GM12878 (cell line): Measurements from ENCODE around the gene PLA2G3. TPM values are rescaled to one million over a fixed set of nuclear protein-coding genes. Genes with fewer than 3 reads are reported as not detected.
"Not testable (repeated sequence)": the region's sequence is repeated elsewhere in the genome, so short reads cannot be mapped to it uniquely, and the experiment has no call there.

ENCODE experiments used
- ATAC-seq: fragments of 200-7000 bp; cut with Tn5 transposase; 3 replicates; pipeline ENCODE4 v1.9.1; 2020; ENCODE audit warnings: mild to moderate bottlenecking, moderate library complexity
- BruUV-seq: library from RNA; stranded (reverse); fragments of 400-500 nt; replicated peaks from 2 replicates; lab custom pipeline; 2021; lab: Mats Ljungman, UMichigan
- CTCF ChIA-PET: fragments of 300-600 bp; sonication (Branson Sonifier 250); formaldehyde crosslinking; extraction: SDS; loops from one replicate; lab custom pipeline; 2021; ENCODE audit warnings: inconsistent platforms; lab: Yijun Ruan, JAX
- POLR2A ChIA-PET: fragments of 350-600 bp; formaldehyde crosslinking; extraction: SDS; loops from one replicate; lab custom pipeline; 2021; ENCODE audit warnings: inconsistent platforms; lab: Charles Lee
- RAD21 ChIA-PET: fragments of 300-600 bp; sonication (Branson Sonifier 250); formaldehyde crosslinking; loops from one replicate; lab custom pipeline; 2023; ENCODE audit warnings: antibody characterized with exemption; ENCODE audit not compliant: unreplicated experiment; lab: Charles Lee
- SMC1A ChIA-PET: fragments of 300-600 bp; sonication (Branson Sonifier 250); formaldehyde crosslinking; loops from one replicate; lab custom pipeline; 2023; ENCODE audit not compliant: unreplicated experiment, uncharacterized antibody; lab: Charles Lee
- DNase-seq: peaks from one replicate; pipeline ENCODE4 v3.0.0-alpha.2; 2011; ENCODE audit warnings: low read depth, low spot score
- FAIRE-seq: peaks from 3 replicates; lab custom pipeline; 2011; peaks lifted over from hg19 to GRCh38; lab: Jason Lieb, UNC
- H2AFZ ChIP-seq: 2 replicates; pipeline ENCODE4 v1.6.0; 2011; ENCODE audit warnings: low read depth, low read length, control low read depth; ENCODE audit not compliant: control insufficient read depth
- H3K27ac ChIP-seq: 2 replicates; pipeline ENCODE4 v1.5.1; 2011; ENCODE audit warnings: control low read depth; ENCODE audit not compliant: control insufficient read depth, insufficient read depth
- H3K27me3 ChIP-seq, 2 experiments: replicated peaks in 1 of 2; 2 replicates each; pipeline versions ENCODE4 v1.6.0 to v1.6.1; 2011; ENCODE audit warnings: low read length in 1 of 2; ENCODE audit not compliant: control insufficient read depth in 2 of 2, insufficient read depth in 2 of 2
- H3K36me3 ChIP-seq, 2 experiments: 2 replicates each; pipeline ENCODE4 v1.5.1; 2011; ENCODE audit warnings: low read length in 1 of 2; ENCODE audit not compliant: control insufficient read depth in 2 of 2, insufficient read depth in 2 of 2
- H3K4me1 ChIP-seq: 2 replicates; pipeline ENCODE4 v1.6.1; 2011; ENCODE audit warnings: mild to moderate bottlenecking, low read length, moderate library complexity, mixed read lengths; ENCODE audit not compliant: control insufficient read depth, insufficient read depth
- H3K4me2 ChIP-seq: 2 replicates; pipeline ENCODE4 v1.6.0; 2011; ENCODE audit warnings: control low read depth; ENCODE audit not compliant: control insufficient read depth, insufficient read depth
- H3K4me3 ChIP-seq: fragments of 200-600 bp; sonication (generic); 2 replicates; pipeline ENCODE4 v1.5.1; 2016
- H3K79me2 ChIP-seq: 2 replicates; pipeline ENCODE4 v1.6.0; 2011; ENCODE audit warnings: low read length; ENCODE audit not compliant: control insufficient read depth, insufficient read depth
- H3K9ac ChIP-seq: 2 replicates; pipeline ENCODE4 v1.8.0; 2011; ENCODE audit warnings: low read length, control low read depth, mixed read lengths; ENCODE audit not compliant: control insufficient read depth, insufficient read depth
- H3K9me3 ChIP-seq: replicated peaks from 3 replicates; pipeline ENCODE4 v1.5.1; 2011; ENCODE audit warnings: mild to moderate bottlenecking, low read length; ENCODE audit not compliant: control insufficient read depth, insufficient read depth
- H4K20me1 ChIP-seq: 2 replicates; pipeline ENCODE4 v1.6.0; 2011; ENCODE audit not compliant: control insufficient read depth, insufficient read depth
- HDGF ChIP-seq: fragments of 450-650 bp; IDR thresholded peaks from 2 replicates; pipeline ENCODE4 v1.6.1; 2016; ENCODE audit warnings: antibody characterized with exemption
- NFYB ChIP-seq: IDR thresholded peaks from 2 replicates; pipeline ENCODE4 v1.6.1; 2011; ENCODE audit warnings: low read depth, mild to moderate bottlenecking, low read length, improper control_type of control experiment, moderate library complexity; ENCODE audit not compliant: insufficient read depth
- POLR2AphosphoS5 ChIP-seq: IDR thresholded peaks from 2 replicates; pipeline ENCODE4 v1.6.1; 2011; ENCODE audit warnings: mild to moderate bottlenecking, low read length, inconsistent platforms
- SPI1 ChIP-seq: IDR thresholded peaks from 2 replicates; pipeline ENCODE4 v1.6.1; 2011; ENCODE audit warnings: low read depth, mild to moderate bottlenecking, low read length, moderate library complexity, borderline replicate concordance; ENCODE audit not compliant: insufficient read depth
- TARDBP ChIP-seq: IDR thresholded peaks from 2 replicates; pipeline ENCODE4 v1.6.1; 2016; ENCODE audit warnings: borderline replicate concordance
- WGBS: methylation state at CpG from one replicate; pipeline ENCODE4 v1.1.6; 2016; ENCODE audit warnings: low lambda C conversion rate; ENCODE audit not compliant: insufficient replicate concordance, insufficient coverage; ENCODE audit errors: missing lambda C conversion rate; 5-methylcytosine and 5-hydroxymethylcytosine counted together
- in situ Hi-C: fragments of 300-500 bp; cut with MboI; formaldehyde crosslinking; loops from 9 replicates; pipeline ENCODE4 v1.14.3; 2018; ENCODE audit warnings: mixed read lengths
- intact Hi-C: fragments of 100-400 bp; cut with micrococcal nuclease; formaldehyde crosslinking; loops from one replicate; pipeline ENCODE4 v1.14.2; 2022; ENCODE audit not compliant: unreplicated experiment
- polyA plus RNA-seq, 11 experiments: library from polyadenylated mRNA; depleted of rRNA in 4 of 11; unstranded in 6 of 11; stranded (reverse) in 5 of 11; fragments of >200 nt; fragmentation: Nextera tagmentation in 4 of 11; fragmentation: Illumina TruSeq in 1 of 11; extraction: Ambion mirVana in 4 of 11; extraction: Trizol in 1 of 11; gene quantifications; 1 replicate in 1 of 11; 2 replicates in 10 of 11; pipeline versions ENCODE4 v1.2.1 to v1.2.3, GENCODE V29; 2011 to 2016; ENCODE audit warnings: inconsistent platforms in 2 of 11, missing spikeins in 2 of 11, low read depth in 1 of 11
- total RNA-seq, 4 experiments: library from RNA; depleted of rRNA in 3 of 4; stranded (reverse); fragments of >200 nt in 3 of 4; fragmentation: Illumina TruSeq in 1 of 4; extraction: Trizol in 1 of 4; gene quantifications; 2 replicates each; pipeline versions ENCODE4 v1.2.1 to v1.2.3, GENCODE V29; 2013 to 2021

PLA2G3 gene
- total and polyA plus RNA-seq, 10 of the 15 experiments (the other 5 are each of a cell fraction or from before 2014, with no cell fraction given), result 0.04 TPM; not detected in 9

GRCh38 chr22:31118046-31118820 lies 22.1 kb downstream of the PLA2G3 start:
- Histone ChIP-seq H3K4me2 (no peak overlapping the region), H3K4me1 (no peaks in the 10 kb centered on the region), H2AFZ (no peak overlapping the region), H3K36me3 (no peaks in the 10 kb centered on the region), H3K79me2 (no peaks in the 10 kb centered on the region), H4K20me1 (no peaks in the 10 kb centered on the region), H3K27me3 (no peaks in the 10 kb centered on the region), H3K9me3 (no peaks in the 10 kb centered on the region), H3K4me3 (no peak overlapping the region), H3K9ac (no peak overlapping the region), H3K27ac (no peak overlapping the region)
- ChIA-PET SMC1A (interaction anchor here (0.6 kb wide), 1 partner anchor 53 kb away, joined by 3 read pairs; no protein-coding TSS in a partner anchor), CTCF (no interaction called here), POLR2A (no interaction called here), RAD21 (no interaction called here)
- WGBS, result 51% methylated on average over 3 of the region's 3 CpGs
- DNase-seq (no peak), FAIRE-seq (no peak), ATAC-seq (no peak)
- intact Hi-C loops (no loop called here), in situ Hi-C loops (no loop called here)
- TF ChIP-seq POLR2AphosphoS5 (no peak), TARDBP (no peak), HDGF (no peak), SPI1 (no peak)
- no TSS peak for BruUV-seq

- H3K9ac ChIP-seq, SMC1A ChIA-PET, H3K4me3 ChIP-seq, H3K4me1 ChIP-seq, H3K27me3 ChIP-seq, H3K4me2 ChIP-seq, RAD21 ChIA-PET, intact Hi-C loops, H4K20me1 ChIP-seq, FAIRE-seq, ATAC-seq, H2AFZ ChIP-seq, H3K27ac ChIP-seq, BruUV-seq, in situ Hi-C loops, DNase-seq, H3K36me3 ChIP-seq, H3K79me2 ChIP-seq, H3K9me3 ChIP-seq: not testable (repeated sequence)
- ChIA-PET CTCF (interaction anchor here (0.6 to 1.3 kb wide), 2 partner anchors 16 to 17 kb away, joined by 3 to 4 read pairs; no protein-coding TSS in a partner anchor), POLR2A (interaction anchor here (0.6 kb wide), 1 partner anchor 1084 kb away, joined by 7 read pairs; no protein-coding TSS in a partner anchor)
- TF ChIP-seq NFYB, result peak; percentile 77
- 63% methylated on average over 7 of the region's 7 CpGs for WGBS
Observed at GRCh38 chr22:31112547-31113091, 27.7 kb downstream of the PLA2G3 start.
